Fibroblast of lung (primary cell): ENCODE results near the gene SLC9A8. TPM values are rescaled to one million over a fixed set of nuclear protein-coding genes. Genes with fewer than 3 reads are reported as not detected.
A peak's percentile ranks its signal among the peaks of the same experiment; 100 is the strongest.

Experiments
- DNase-seq, 2 donors: peaks; one replicate each; pipeline versions ENCODE4 v3.0.0 to v3.0.0-alpha.2; 2010; ENCODE audit warnings: low read depth in 2 of 2
- H2AFZ ChIP-seq: 2 replicates; pipeline ENCODE4 v1.5.1; 2012; ENCODE audit warnings: low read length, control low read depth, inconsistent platforms
- H3K27ac ChIP-seq: 2 replicates; pipeline ENCODE4 v1.5.1; 2011; ENCODE audit warnings: low read length, control low read depth; ENCODE audit not compliant: insufficient read depth
- H3K27me3 ChIP-seq: 2 replicates; pipeline ENCODE4 v1.5.1; 2011; ENCODE audit warnings: mild to moderate bottlenecking, low read length; ENCODE audit not compliant: control insufficient read depth, insufficient read depth
- H3K36me3 ChIP-seq: 2 replicates; pipeline ENCODE4 v1.5.1; 2011; ENCODE audit warnings: low read length; ENCODE audit not compliant: control insufficient read depth, insufficient read depth
- H3K4me1 ChIP-seq: 2 replicates; pipeline ENCODE4 v1.5.1; 2011; ENCODE audit warnings: low read length; ENCODE audit not compliant: control insufficient read depth, insufficient read depth; ENCODE audit errors: extremely low read depth
- H3K4me2 ChIP-seq: 2 replicates; pipeline ENCODE4 v1.5.1; 2011; ENCODE audit warnings: low read length, control low read depth; ENCODE audit not compliant: insufficient read depth; ENCODE audit errors: extremely low read depth
- H3K4me3 ChIP-seq, 4 experiments: fragments of 200-600 bp in 1 of 4; sonication (generic) in 1 of 4; replicated peaks in 1 of 4; 2 replicates each; pipeline ENCODE4 v1.5.1; 2011 to 2016; ENCODE audit warnings: low read length in 4 of 4, low read depth in 3 of 4, mild to moderate bottlenecking in 3 of 4, control low read depth in 2 of 4, inconsistent platforms in 1 of 4, mixed read lengths in 1 of 4; ENCODE audit not compliant: insufficient read depth in 1 of 4; ENCODE audit errors: control extremely low read depth in 1 of 4
- H3K79me2 ChIP-seq: 2 replicates; pipeline ENCODE4 v1.5.1; 2012; ENCODE audit warnings: mild to moderate bottlenecking, low read length, inconsistent platforms; ENCODE audit not compliant: control insufficient read depth, insufficient read depth
- H3K9ac ChIP-seq: 2 replicates; pipeline ENCODE4 v1.5.1; 2011; ENCODE audit warnings: mild to moderate bottlenecking, low read length, control low read depth; ENCODE audit not compliant: insufficient read depth
- H3K9me3 ChIP-seq: 2 replicates; pipeline ENCODE4 v1.5.1; 2012; ENCODE audit warnings: low read depth, low read length; ENCODE audit not compliant: control insufficient read depth, insufficient read depth
- H4K20me1 ChIP-seq: 2 replicates; pipeline ENCODE4 v1.5.1; 2011; ENCODE audit warnings: low read length; ENCODE audit not compliant: control insufficient read depth, insufficient read depth; ENCODE audit errors: extremely low read depth
- CTCF ChIP-seq, 2 donors: IDR thresholded peaks in 1 of 2; conservative IDR thresholded peaks in 1 of 2; 1 replicate in 1 of 2; 2 replicates in 1 of 2; pipeline ENCODE4 v1.5.1; 2011 to 2012; ENCODE audit warnings: low read length in 2 of 2, control low read depth in 1 of 2, inconsistent platforms in 1 of 2, low read depth in 1 of 2, mild to moderate bottlenecking in 1 of 2
- EZH2 ChIP-seq: IDR thresholded peaks from 2 replicates; pipeline ENCODE4 v1.5.1; 2012; ENCODE audit warnings: low read length, control low read depth, mild to moderate bottlenecking; ENCODE audit errors: missing control alignments
- polyA plus RNA-seq, 2 donors: library from polyadenylated mRNA; depleted of rRNA in 1 of 2; stranded (reverse) in 1 of 2; unstranded in 1 of 2; fragments of >200 nt; gene quantifications; 2 replicates each; pipeline ENCODE4 v1.2.1, GENCODE V29; 2011 to 2012; ENCODE audit warnings: missing spikeins in 1 of 2
- total RNA-seq: library from RNA; depleted of rRNA; stranded (reverse); fragments of >200 nt; gene quantifications from 2 replicates; pipeline ENCODE4 v1.2.1, GENCODE V29; 2014

The SLC9A8 gene
- total and polyA plus RNA-seq, 2 donors (not counting 1 experiment from before 2014, with no cell fraction given), result 2.4 to 15.5 TPM

DNA sequence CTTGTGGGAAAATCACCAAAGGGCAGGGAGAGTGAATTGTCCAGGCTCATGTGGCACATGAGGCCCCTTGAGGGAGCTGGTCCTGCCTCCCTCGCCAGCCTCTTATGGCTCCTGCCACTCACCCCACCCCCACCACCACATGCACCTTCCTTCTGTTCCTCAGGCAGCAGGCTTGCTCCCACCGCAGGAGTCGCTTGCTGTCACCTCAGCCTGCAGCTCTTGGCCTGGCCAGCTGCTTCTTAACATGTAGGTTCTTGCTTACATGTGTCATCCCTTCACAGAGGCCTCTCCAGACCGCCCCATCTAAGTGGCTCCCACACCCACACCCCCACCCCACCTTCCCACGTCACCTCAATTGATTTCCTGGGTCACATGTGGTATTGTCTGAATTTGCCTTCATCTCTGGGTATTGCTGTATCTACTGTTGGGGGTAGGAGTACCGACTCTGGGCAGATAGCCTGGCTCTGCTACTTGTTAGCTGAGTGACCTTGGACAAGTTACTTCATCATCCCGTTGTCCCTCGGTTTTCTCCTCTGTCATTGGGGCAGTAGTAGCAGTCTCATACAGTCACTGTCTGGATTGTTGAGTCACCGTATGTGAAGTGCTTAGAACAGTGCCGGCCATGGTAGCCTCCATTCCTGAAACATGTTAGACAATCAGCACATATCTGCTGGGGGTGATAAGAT is 41.7 kb downstream of the SLC9A8 start:
- DNase-seq, result no peak
- Histone ChIP-seq H3K9me3 (no peaks in the 10 kb centered on the region), H3K4me2 (no peak overlapping the region), H4K20me1 (no peaks in the 10 kb centered on the region), H3K36me3 (peaks cover 4% of the 10 kb centered on the region), H3K79me2 (no peaks in the 10 kb centered on the region), H3K27me3 (no peaks in the 10 kb centered on the region), H3K4me3 (no peak overlapping the region), H3K4me1 (peaks cover 3% of the 10 kb centered on the region), H3K27ac (no peak overlapping the region), H2AFZ (no peak overlapping the region), H3K9ac (no peak overlapping the region)
- TF ChIP-seq EZH2, result no peak
- no peak for TF ChIP-seq CTCF (conservative IDR thresholded peaks at IDR 0.05 in 1 of 2, IDR thresholded peaks at IDR 0.05 in 1 of 2; ENCODE audit: low read depth in 1 of 2, low read length in 2 of 2)

DNA sequence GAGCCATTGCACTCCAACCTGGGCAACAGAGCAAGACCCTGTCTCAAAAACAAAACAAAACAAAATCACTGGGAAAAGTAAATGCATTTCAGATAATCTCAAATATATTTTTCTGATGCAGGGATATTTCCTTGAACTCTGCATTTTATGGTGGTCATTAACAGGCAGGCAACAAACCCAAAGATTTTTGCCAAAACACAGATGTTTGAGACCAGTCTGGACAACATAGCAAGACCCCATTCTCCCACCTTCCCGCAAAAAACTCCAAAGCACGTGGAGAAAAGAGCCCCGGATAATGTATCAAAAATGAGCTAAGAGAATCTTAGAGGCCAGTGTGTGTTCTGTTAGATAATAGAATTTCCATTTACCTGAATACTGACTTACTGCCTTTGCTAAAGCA is 44.3 kb downstream of the SLC9A8 start:
- peaks cover 3% of the 10 kb centered on the region for H3K4me1 ChIP-seq
- no peaks in the 10 kb centered on the region for H3K9me3 ChIP-seq
- peaks cover 4% of the 10 kb centered on the region for H3K36me3 ChIP-seq
- H4K20me1 ChIP-seq, result no peaks in the 10 kb centered on the region
- no peak overlapping the region for H3K4me2 ChIP-seq
- DNase-seq, result no peak
- TF ChIP-seq CTCF (conservative IDR thresholded peaks at IDR 0.05 in 1 of 2, IDR thresholded peaks at IDR 0.05 in 1 of 2; ENCODE audit: low read depth in 1 of 2, low read length in 2 of 2) (no peak), EZH2 (no peak)
- no peaks in the 10 kb centered on the region for H3K79me2 ChIP-seq
- no peak overlapping the region for H3K27ac ChIP-seq
- H3K4me3 ChIP-seq, result no peak overlapping the region
- H2AFZ ChIP-seq, result no peak overlapping the region
- H3K27me3 ChIP-seq, result no peaks in the 10 kb centered on the region
- no peak overlapping the region for H3K9ac ChIP-seq

DNA sequence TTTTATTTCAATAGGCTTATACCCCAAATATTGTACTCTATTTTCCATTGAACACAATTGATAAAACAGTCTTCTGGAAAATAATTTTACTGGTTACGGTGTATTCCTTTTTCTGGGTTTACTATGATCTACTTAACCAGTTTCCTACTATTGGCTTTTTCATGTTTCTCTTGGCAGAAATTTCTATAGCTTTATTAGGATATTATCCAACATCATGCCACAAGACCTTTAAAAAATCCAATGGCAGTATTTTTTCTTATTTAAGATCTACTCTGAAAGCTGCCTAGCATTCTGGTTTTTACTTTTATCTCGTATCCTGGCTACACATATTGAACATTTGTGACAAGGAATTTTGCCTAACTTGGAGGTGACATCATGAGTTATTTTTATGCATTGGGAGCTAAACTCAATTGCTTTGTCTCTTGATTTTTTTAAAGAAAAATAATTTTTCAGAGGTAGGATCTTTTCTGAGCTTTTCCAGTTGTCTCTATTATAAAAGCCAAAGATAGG is 45.5 kb downstream of the SLC9A8 start:
- no peaks in the 10 kb centered on the region for H3K79me2 ChIP-seq
- no peaks in the 10 kb centered on the region for H4K20me1 ChIP-seq
- no peak overlapping the region for H3K4me2 ChIP-seq
- no peaks in the 10 kb centered on the region for H3K27me3 ChIP-seq
- H3K4me3 ChIP-seq, result no peak overlapping the region
- H3K9ac ChIP-seq, result no peak overlapping the region
- H3K9me3 ChIP-seq, result no peaks in the 10 kb centered on the region
- TF ChIP-seq CTCF (conservative IDR thresholded peaks at IDR 0.05 in 1 of 2, IDR thresholded peaks at IDR 0.05 in 1 of 2; ENCODE audit: low read depth in 1 of 2, low read length in 2 of 2) (no peak), EZH2 (no peak)
- peak in 1 of 2 donors; percentile 37 for DNase-seq
- H3K4me1 ChIP-seq, result peaks cover 3% of the 10 kb centered on the region
- H2AFZ ChIP-seq, result no peak overlapping the region
- H3K27ac ChIP-seq, result no peak overlapping the region
- peaks cover 4% of the 10 kb centered on the region for H3K36me3 ChIP-seq
